Activated CD8-positive, alpha-beta T cell treated with anti-CD3 and anti-CD28 coated beads, Interleukin-2, amount 10 ng/mL, durations not matched to agents 7 days and 5 days (primary cell): ENCODE measurements around the gene SLC39A11. TPM values are rescaled to one million over a fixed set of nuclear protein-coding genes. Genes with fewer than 3 reads are reported as not detected.

Source experiments
- ATAC-seq: fragments of 150-1000 bp; cut with Tn5 transposase; one replicate; pipeline ENCODE4 v1.10.0; 2021; ENCODE audit warnings: moderate library complexity
- CTCF ChIA-PET: fragments of 350-600 bp; sonication (Branson Sonifier 250); formaldehyde crosslinking; loops from one replicate; lab custom pipeline; 2021; ENCODE audit warnings: antibody characterized with exemption; lab: Charles Lee
- POLR2A ChIA-PET: fragments of 350-600 bp; sonication (Branson Sonifier 250); formaldehyde crosslinking; loops from one replicate; lab custom pipeline; 2021; ENCODE audit warnings: antibody characterized with exemption; lab: Charles Lee
- DNase-seq: peaks from one replicate; pipeline ENCODE4 v3.0.0-alpha.2; 2020
- H3K27ac Mint-ChIP-seq: one replicate; pipeline ENCODE4 v1.8.0; 2021; ENCODE audit warnings: mild to moderate bottlenecking, mixed read lengths
- H3K27me3 Mint-ChIP-seq: one replicate; pipeline ENCODE4 v1.8.0; 2021; ENCODE audit warnings: low read depth, mixed read lengths
- H3K36me3 Mint-ChIP-seq: one replicate; pipeline ENCODE4 v1.8.0; 2021; ENCODE audit warnings: low read depth, mixed read lengths
- H3K4me1 Mint-ChIP-seq: one replicate; pipeline ENCODE4 v1.8.0; 2021; ENCODE audit warnings: low read depth, mixed read lengths
- H3K4me3 Mint-ChIP-seq: one replicate; pipeline ENCODE4 v1.8.0; 2021; ENCODE audit warnings: mild to moderate bottlenecking, mixed read lengths
- H3K9me3 Mint-ChIP-seq: one replicate; pipeline ENCODE4 v1.8.0; 2022; ENCODE audit warnings: mixed read lengths; ENCODE audit not compliant: insufficient read depth
- total RNA-seq, 2 experiments: library from RNA; stranded (reverse); gene quantifications; one replicate each; pipeline ENCODE4 v1.2.3, GENCODE V29; 2021

The SLC39A11 gene
- total RNA-seq, 2 experiments from 2014 or later, result 20.2 to 20.5 TPM

- H3K4me3 Mint-ChIP-seq, result no peak overlapping the region
- DNase-seq (no peak), ATAC-seq (no peak)
- H3K27me3 Mint-ChIP-seq, result no peaks in the 10 kb centered on the region
- CTCF ChIA-PET, result no interaction called here
- POLR2A ChIA-PET, result no interaction called here
- no peaks in the 10 kb centered on the region for H3K4me1 Mint-ChIP-seq
- H3K36me3 Mint-ChIP-seq, result no peaks in the 10 kb centered on the region
- H3K27ac Mint-ChIP-seq, result no peak overlapping the region
- H3K9me3 Mint-ChIP-seq, result no peaks in the 10 kb centered on the region
Observed at GRCh38 chr17:72756256-72756655, 336.2 kb downstream of the SLC39A11 start.

DNA sequence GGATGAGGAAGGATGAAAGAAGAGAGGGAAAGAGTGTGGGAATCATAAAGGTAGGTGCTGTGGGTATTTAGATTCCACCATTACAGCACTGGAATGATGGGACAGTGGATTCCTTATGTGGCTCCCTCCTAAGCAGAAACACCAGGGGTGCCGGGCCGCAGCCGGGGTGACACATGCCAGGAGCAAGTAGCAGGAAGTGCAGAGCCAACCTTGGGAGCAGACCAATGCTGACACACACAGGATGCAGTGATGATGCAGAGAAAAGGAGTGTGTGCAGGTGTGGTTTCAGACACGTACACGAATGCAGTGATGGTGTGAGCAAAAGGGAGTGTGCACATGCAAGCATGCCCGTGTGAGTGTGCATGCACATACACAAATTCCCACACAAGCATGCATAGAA lies 338.0 kb downstream of the SLC39A11 start:
- no peak for DNase-seq
- no peak for ATAC-seq
- Mint-ChIP-seq H3K4me3 (no peak overlapping the region), H3K36me3 (no peaks in the 10 kb centered on the region), H3K4me1 (no peaks in the 10 kb centered on the region), H3K9me3 (no peaks in the 10 kb centered on the region), H3K27ac (no peak overlapping the region), H3K27me3 (no peaks in the 10 kb centered on the region)
- CTCF ChIA-PET, result interaction anchor here (1.3 kb wide), 1 partner anchor 27 kb away, joined by 3 read pairs; no protein-coding TSS in a partner anchor
- POLR2A ChIA-PET, result no interaction called here

DNA sequence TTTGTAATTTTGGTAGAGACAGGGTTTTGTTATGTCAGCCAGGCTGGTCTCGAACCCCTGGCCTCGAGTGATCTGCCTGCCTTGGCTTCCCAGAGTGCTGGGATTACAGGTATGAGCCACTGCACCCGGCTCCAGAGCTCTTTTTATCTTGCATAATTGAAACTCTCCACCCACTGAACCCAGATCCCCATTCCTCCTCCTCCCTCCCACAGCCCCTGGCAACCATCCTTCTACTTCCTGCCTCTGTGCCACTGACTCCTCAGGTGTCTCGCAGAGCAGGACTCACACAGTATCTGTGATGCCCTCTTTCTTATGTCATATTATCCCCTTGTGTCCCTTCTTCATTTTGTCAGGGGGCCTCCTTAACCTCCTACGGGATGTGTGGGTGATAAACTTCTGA lies 340.7 kb downstream of the SLC39A11 start:
- no peak overlapping the region for H3K27ac Mint-ChIP-seq
- H3K27me3 Mint-ChIP-seq, result no peaks in the 10 kb centered on the region
- ChIA-PET POLR2A (no interaction called here), CTCF (no interaction called here)
- no peak for DNase-seq
- no peak overlapping the region for H3K4me3 Mint-ChIP-seq
- no peaks in the 10 kb centered on the region for H3K36me3 Mint-ChIP-seq
- no peaks in the 10 kb centered on the region for H3K4me1 Mint-ChIP-seq
- no peaks in the 10 kb centered on the region for H3K9me3 Mint-ChIP-seq
- ATAC-seq, result no peak

GRCh38 chr17:72749119-72749572 lies 343.3 kb downstream of the SLC39A11 start:
- Mint-ChIP-seq H3K4me1 (no peaks in the 10 kb centered on the region), H3K27ac (no peak overlapping the region), H3K36me3 (no peaks in the 10 kb centered on the region), H3K27me3 (no peaks in the 10 kb centered on the region), H3K9me3 (no peaks in the 10 kb centered on the region), H3K4me3 (no peak overlapping the region)
- ATAC-seq (no peak), DNase-seq (no peak)
- ChIA-PET POLR2A (no interaction called here), CTCF (no interaction called here)

- Mint-ChIP-seq H3K4me3 (no peak overlapping the region), H3K36me3 (no peaks in the 10 kb centered on the region), H3K27ac (no peak overlapping the region), H3K4me1 (no peaks in the 10 kb centered on the region), H3K9me3 (no peaks in the 10 kb centered on the region), H3K27me3 (no peaks in the 10 kb centered on the region)
- no peak for DNase-seq
- ChIA-PET CTCF (interaction anchor here (1.5 kb wide), 1 partner anchor 191 kb away, joined by 4 read pairs; no protein-coding TSS in a partner anchor), POLR2A (no interaction called here)
- no peak for ATAC-seq
Observed at GRCh38 chr17:72747501-72747900, 345.0 kb downstream of the SLC39A11 start.

GRCh38 chr17:72745241-72745640 lies 347.2 kb downstream of the SLC39A11 start:
- Mint-ChIP-seq H3K27me3 (no peaks in the 10 kb centered on the region), H3K4me3 (no peak overlapping the region), H3K27ac (no peak overlapping the region), H3K9me3 (no peaks in the 10 kb centered on the region), H3K4me1 (no peaks in the 10 kb centered on the region), H3K36me3 (no peaks in the 10 kb centered on the region)
- ATAC-seq (no peak), DNase-seq (no peak)
- POLR2A ChIA-PET, result no interaction called here
- CTCF ChIA-PET, result interaction anchor here (0.9 to 2.3 kb wide), 2 partner anchors 17 to 18 kb away, joined by 3 to 6 read pairs; no protein-coding TSS in a partner anchor

- ChIA-PET CTCF (interaction anchor here (1.3 to 2.3 kb wide), 2 partner anchors 16 to 18 kb away, joined by 4 to 6 read pairs; no protein-coding TSS in a partner anchor), POLR2A (no interaction called here)
- Mint-ChIP-seq H3K4me1 (no peaks in the 10 kb centered on the region), H3K36me3 (no peaks in the 10 kb centered on the region), H3K27me3 (no peaks in the 10 kb centered on the region), H3K27ac (no peak overlapping the region), H3K9me3 (no peaks in the 10 kb centered on the region), H3K4me3 (no peak overlapping the region)
- DNase-seq (no peak), ATAC-seq (no peak)
Observed at GRCh38 chr17:72743037-72743467, 349.4 kb downstream of the SLC39A11 start.

GRCh38 chr17:72737151-72737690 lies 355.3 kb downstream of the SLC39A11 start:
- Mint-ChIP-seq H3K27me3 (no peaks in the 10 kb centered on the region), H3K4me1 (no peaks in the 10 kb centered on the region), H3K27ac (no peak overlapping the region), H3K9me3 (no peaks in the 10 kb centered on the region), H3K4me3 (no peak overlapping the region), H3K36me3 (no peaks in the 10 kb centered on the region)
- ChIA-PET CTCF (interaction anchor here (2.1 kb wide), 1 partner anchor 9 kb away, joined by 6 read pairs; no protein-coding TSS in a partner anchor), POLR2A (no interaction called here)
- DNase-seq, result no peak
- ATAC-seq, result no peak

GRCh38 chr17:72735592-72735991 lies 356.9 kb downstream of the SLC39A11 start:
- Mint-ChIP-seq H3K27ac (no peak overlapping the region), H3K4me1 (no peaks in the 10 kb centered on the region), H3K4me3 (no peak overlapping the region), H3K9me3 (no peaks in the 10 kb centered on the region), H3K27me3 (no peaks in the 10 kb centered on the region), H3K36me3 (no peaks in the 10 kb centered on the region)
- ChIA-PET POLR2A (no interaction called here), CTCF (interaction anchor here (0.8 to 2.1 kb wide), 2 partner anchors 8 to 10 kb away, joined by 3 to 6 read pairs; no protein-coding TSS in a partner anchor)
- ATAC-seq (no peak), DNase-seq (no peak)

GRCh38 chr17:72735048-72735447 lies 357.4 kb downstream of the SLC39A11 start:
- no peak overlapping the region for H3K4me3 Mint-ChIP-seq
- POLR2A ChIA-PET, result no interaction called here
- CTCF ChIA-PET, result interaction anchor here (0.8 kb wide), 1 partner anchor 10 kb away, joined by 3 read pairs; no protein-coding TSS in a partner anchor
- ATAC-seq, result no peak
- no peaks in the 10 kb centered on the region for H3K27me3 Mint-ChIP-seq
- no peak overlapping the region for H3K27ac Mint-ChIP-seq
- H3K4me1 Mint-ChIP-seq, result no peaks in the 10 kb centered on the region
- H3K9me3 Mint-ChIP-seq, result no peaks in the 10 kb centered on the region
- DNase-seq, result no peak
- no peaks in the 10 kb centered on the region for H3K36me3 Mint-ChIP-seq

DNA sequence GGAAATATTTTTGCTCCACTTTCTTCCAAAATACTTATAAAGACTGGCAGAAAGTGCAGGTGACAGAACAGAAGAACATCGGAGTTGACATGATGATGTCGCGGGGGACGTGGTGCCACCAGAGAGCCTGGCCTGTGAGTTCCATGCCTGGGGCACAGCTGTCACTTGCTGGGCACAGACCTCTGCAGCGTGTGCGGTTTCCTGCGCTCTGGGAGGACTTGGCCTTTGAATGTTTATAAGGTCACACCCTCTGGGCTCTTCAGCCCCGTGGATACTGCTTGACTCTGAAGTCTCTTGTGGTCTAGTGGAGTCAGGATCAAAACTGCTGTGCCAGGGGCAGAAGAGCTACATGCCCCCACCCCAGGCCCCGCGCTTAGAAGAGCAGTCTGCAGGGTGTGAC lies 357.9 kb downstream of the SLC39A11 start:
- POLR2A ChIA-PET, result interaction anchor here (0.5 kb wide), 1 partner anchor 476 kb away, joined by 3 read pairs; no protein-coding TSS in a partner anchor
- DNase-seq, result no peak
- H3K27ac Mint-ChIP-seq, result no peak overlapping the region

GRCh38 chr17:72733619-72734282 lies 358.7 kb downstream of the SLC39A11 start:
- CTCF ChIA-PET, result no interaction called here

More for the DNA sequence above, 357.9 kb downstream of the SLC39A11 start:
- no peaks in the 10 kb centered on the region for H3K9me3 Mint-ChIP-seq
- H3K4me1 Mint-ChIP-seq, result no peaks in the 10 kb centered on the region
- H3K4me3 Mint-ChIP-seq, result no peak overlapping the region
- no peaks in the 10 kb centered on the region for H3K36me3 Mint-ChIP-seq
- no peaks in the 10 kb centered on the region for H3K27me3 Mint-ChIP-seq
- CTCF ChIA-PET, result interaction anchor here (0.8 kb wide), 1 partner anchor 9 kb away, joined by 3 read pairs; no protein-coding TSS in a partner anchor
- no peak for ATAC-seq

More at GRCh38 chr17:72733619-72734282, 358.7 kb downstream of the SLC39A11 start:
- Mint-ChIP-seq H3K27ac (no peak overlapping the region), H3K36me3 (no peaks in the 10 kb centered on the region), H3K27me3 (no peaks in the 10 kb centered on the region), H3K4me3 (no peak overlapping the region), H3K4me1 (peaks cover 2% of the 10 kb centered on the region), H3K9me3 (no peaks in the 10 kb centered on the region)
- DNase-seq, result no peak
- POLR2A ChIA-PET, result no interaction called here
- ATAC-seq, result no peak
